Choroid plexus epithelial cell (primary cell): ENCODE data around the gene EHHADH.

Experiments
- DNase-seq: peaks from one replicate; pipeline ENCODE4 v3.0.0-alpha.2; 2010; ENCODE audit warnings: low read depth
- H3K4me3 ChIP-seq: 2 replicates; pipeline ENCODE4 v1.5.1; 2011; ENCODE audit warnings: low read depth, mild to moderate bottlenecking, control low read depth, low read length, moderate library complexity
- CTCF ChIP-seq: conservative IDR thresholded peaks from 2 replicates; pipeline ENCODE4 v1.5.1; 2011; ENCODE audit warnings: low read depth, mild to moderate bottlenecking, control low read depth, inconsistent platforms, low read length, moderate library complexity

The EHHADH gene

GRCh38 chr3:185280572-185281365 is 26.9 kb upstream of the EHHADH start:
- peak; percentile 79 for DNase-seq
- TF ChIP-seq CTCF = peak; percentile 67
- H3K4me3 ChIP-seq = no peak overlapping the region

- no peak for TF ChIP-seq CTCF
- DNase-seq = no peak
- no peak overlapping the region for H3K4me3 ChIP-seq
These were observed 25.8 kb upstream of the EHHADH start for GRCh38 chr3:185279587-185280138.

- TF ChIP-seq CTCF = no peak
- H3K4me3 ChIP-seq = no peak overlapping the region
These were observed 22.6 kb upstream of the EHHADH start for GRCh38 chr3:185276415-185276814.

GRCh38 chr3:185272033-185272432 is 18.2 kb upstream of the EHHADH start:
- TF ChIP-seq CTCF = no peak
- DNase-seq = peak; percentile 34
- H3K4me3 ChIP-seq = no peak overlapping the region

More at GRCh38 chr3:185276415-185276814, 22.6 kb upstream of the EHHADH start:
- no peak for DNase-seq

- TF ChIP-seq CTCF = no peak
- no peak overlapping the region for H3K4me3 ChIP-seq
- DNase-seq = no peak
These were observed 17.1 kb upstream of the EHHADH start for GRCh38 chr3:185270956-185271332.

GRCh38 chr3:185270262-185270955 is 16.6 kb upstream of the EHHADH start:
- no peak overlapping the region for H3K4me3 ChIP-seq
- TF ChIP-seq CTCF = peak; percentile 72
- peak; percentile 62 for DNase-seq
